Choroid plexus epithelial cell (primary cell): ENCODE results near the gene SWI5.

Experiments used
- DNase-seq: peaks from one replicate; pipeline ENCODE4 v3.0.0-alpha.2; 2010; ENCODE audit warnings: low read depth
- H3K4me3 ChIP-seq: 2 replicates; pipeline ENCODE4 v1.5.1; 2011; ENCODE audit warnings: low read depth, mild to moderate bottlenecking, control low read depth, low read length, moderate library complexity
- TF ChIP-seq, protein P1 (sequence below): conservative IDR thresholded peaks from 2 replicates; pipeline ENCODE4 v1.5.1; 2011; ENCODE audit warnings: low read depth, mild to moderate bottlenecking, control low read depth, inconsistent platforms, low read length, moderate library complexity

Gene SWI5

DNA sequence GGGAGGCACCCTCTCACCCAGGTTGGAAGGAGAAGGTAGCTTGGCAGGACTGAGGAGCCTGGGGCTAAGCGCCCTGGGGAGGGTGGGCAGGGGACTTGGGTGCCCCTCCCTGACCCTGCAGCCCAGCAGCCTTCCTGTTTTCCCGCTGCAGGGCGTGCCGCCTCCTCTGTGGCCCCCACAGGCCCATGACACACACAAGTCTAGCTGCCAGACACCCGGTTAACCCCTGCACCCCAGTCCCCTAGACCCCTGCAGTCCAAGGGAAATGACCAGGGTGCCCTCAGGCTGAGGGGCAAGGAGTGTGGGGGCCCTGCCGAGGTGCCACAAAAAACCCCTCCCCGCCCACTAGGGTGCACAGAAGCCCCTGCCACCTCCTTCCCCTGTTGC lies 33.3 kb upstream of the SWI5 start:
- TF ChIP-seq, protein P1, sequence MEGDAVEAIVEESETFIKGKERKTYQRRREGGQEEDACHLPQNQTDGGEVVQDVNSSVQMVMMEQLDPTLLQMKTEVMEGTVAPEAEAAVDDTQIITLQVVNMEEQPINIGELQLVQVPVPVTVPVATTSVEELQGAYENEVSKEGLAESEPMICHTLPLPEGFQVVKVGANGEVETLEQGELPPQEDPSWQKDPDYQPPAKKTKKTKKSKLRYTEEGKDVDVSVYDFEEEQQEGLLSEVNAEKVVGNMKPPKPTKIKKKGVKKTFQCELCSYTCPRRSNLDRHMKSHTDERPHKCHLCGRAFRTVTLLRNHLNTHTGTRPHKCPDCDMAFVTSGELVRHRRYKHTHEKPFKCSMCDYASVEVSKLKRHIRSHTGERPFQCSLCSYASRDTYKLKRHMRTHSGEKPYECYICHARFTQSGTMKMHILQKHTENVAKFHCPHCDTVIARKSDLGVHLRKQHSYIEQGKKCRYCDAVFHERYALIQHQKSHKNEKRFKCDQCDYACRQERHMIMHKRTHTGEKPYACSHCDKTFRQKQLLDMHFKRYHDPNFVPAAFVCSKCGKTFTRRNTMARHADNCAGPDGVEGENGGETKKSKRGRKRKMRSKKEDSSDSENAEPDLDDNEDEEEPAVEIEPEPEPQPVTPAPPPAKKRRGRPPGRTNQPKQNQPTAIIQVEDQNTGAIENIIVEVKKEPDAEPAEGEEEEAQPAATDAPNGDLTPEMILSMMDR: no peak
- H3K4me3 ChIP-seq: no peak overlapping the region
- no peak for DNase-seq

DNA sequence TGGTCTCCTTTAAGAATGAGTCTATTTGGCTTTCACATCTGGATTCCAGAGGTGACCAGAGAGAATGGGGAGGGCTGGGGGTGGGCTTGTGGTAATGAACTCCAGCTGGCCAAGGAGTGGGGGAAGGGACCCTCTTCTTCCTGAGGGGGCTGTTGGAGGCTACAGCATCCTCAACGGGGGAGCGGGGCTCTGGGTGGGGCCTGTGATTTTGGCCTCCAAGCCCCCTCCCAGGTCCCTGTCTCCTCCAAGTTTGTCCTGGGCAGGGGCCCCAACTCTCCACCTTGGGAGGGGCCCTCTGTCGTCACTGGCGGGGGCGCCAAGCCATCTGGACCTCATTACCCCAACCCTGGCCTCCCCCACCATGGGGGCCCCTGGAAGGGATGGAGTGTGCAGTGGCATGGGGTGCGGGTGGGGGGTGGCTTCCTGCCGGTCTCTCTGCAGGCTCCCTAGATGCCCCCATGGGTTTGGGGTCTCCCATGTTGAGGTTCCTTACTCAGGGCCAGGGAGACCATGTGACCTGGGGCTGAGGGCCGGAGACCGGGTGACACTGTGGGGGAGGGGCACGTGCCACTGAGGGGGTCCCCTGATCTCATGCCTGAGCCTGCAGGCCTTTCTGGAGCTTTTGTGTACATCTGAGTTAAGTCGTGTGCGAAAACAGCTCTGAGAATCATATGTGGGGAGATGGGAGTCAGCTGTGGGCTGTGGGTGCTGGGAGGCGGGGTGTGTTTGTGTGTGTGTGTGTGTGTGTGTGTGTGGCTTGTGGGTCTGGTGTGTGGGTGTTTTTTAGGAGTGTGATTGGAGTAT lies 32.7 kb upstream of the SWI5 start:
- peak; percentile 29 for DNase-seq
- H3K4me3 ChIP-seq: no peak overlapping the region
- TF ChIP-seq, protein P1: no peak

DNA sequence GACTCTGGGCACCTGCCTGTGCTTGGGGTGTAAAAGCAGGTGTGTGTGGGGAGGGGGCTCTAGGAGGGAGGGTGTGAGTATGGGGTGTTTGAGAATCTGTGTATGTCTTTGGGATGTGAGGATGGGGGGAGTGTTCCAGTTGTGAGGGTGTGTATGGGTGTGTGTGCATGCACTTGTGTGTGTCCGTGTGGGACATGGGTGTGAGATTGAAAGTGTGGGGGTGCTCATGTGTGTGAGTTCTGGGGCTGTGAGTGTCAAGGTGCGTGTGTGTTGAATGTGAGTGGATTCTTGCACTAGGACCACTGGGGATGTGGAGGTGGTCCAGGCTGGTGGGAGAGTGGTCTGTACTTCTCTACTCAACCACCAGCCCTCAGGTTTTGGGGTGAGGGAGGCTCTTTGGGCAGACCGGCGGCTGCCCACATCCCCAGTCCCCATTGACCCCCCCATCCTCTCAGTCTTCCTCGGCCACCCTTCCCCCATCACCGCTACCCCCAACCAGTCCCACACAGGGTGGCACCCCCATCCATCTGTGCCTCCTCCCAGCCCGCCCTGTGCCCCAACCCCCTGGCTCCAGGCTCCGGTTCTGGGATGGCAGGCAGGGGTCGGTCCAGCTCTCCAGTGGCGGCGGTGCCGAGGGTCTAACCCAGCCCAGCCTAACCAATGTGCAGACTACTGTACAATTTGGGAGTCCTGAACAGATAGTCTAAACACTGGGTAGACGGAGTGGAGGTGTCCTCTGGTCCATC lies 31.8 kb upstream of the SWI5 start:
- no peak for DNase-seq
- H3K4me3 ChIP-seq: peak overlapping the region; percentile 52
- TF ChIP-seq, protein P1: no peak

DNA sequence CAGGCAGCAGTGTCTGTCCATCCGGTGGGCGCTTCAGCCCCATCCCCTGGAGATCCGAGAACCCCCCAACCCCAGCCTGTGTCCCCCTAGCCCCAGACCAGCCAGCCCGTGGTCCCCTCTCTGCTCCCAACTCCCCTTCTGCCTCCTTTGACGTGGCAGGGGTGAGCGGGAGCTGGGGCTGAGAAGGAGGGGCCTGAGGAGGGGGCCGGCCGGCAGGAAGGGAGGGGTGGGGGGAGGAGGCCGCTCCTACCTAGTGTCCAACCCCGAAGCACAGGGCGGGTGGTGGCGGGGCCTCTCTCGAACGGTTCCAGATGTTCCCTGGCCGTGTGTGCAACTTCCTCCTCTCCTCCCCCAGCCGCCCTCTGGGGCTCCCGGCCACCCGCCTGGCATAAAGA lies 31.2 kb upstream of the SWI5 start:
- TF ChIP-seq, protein P1: no peak
- H3K4me3 ChIP-seq: peak overlapping the region; percentile 52
- peak; percentile 82 for DNase-seq

DNA sequence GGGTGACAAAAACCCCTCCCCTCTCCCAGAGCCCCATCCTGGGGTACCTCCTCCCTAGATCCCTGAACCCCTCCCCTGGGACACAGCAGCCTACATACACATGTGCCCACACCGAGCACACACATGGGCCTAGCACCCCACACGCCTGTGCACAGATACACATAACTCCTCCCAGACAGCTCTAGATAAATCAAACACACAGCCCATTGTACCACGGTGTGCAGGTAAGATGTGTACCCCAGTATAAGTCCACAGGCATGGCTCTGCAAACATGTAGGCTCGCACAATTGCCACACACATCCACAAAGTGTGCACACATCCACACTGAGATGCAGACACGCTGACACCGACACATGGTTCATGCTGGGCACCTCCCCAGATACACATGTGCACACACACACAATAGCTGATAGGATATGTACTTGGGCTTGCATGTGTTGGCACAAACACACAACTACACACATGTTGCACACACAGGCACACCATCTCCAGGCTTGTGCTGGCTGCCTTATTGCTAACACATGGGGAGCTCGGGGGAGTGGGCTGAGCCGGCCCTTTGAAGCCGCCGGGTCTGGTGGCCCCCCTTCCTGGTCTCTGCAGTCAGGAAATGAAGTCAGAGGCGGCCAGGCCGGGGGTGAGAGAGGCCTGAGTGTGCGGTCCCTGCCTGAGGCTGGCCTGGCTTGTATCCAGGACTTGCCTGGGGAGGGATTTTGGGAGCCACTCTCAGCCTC lies 30.5 kb upstream of the SWI5 start:
- TF ChIP-seq, protein P1: no peak
- no peak overlapping the region for H3K4me3 ChIP-seq
- peak; percentile 75 for DNase-seq

DNA sequence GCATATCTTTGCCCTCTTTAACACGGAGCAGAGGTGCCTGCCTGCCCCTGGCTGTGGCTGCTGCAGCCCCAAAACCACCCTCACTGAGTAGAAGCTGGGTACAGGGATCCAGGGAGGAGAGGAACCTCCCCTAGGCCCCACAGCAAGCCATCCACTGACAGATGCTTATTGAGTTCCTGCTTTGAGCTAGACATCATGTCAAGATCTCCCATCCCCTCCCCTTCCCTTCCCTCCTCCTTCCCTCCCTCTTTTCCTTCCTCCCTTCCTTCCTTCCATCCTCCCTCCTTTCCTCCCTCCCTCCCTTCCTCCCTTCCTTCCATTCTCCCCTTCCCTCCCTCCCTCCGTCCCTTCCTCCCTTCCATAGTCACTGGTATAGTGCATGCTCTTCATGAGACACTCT lies 29.6 kb upstream of the SWI5 start:
- no peak for DNase-seq
- no peak overlapping the region for H3K4me3 ChIP-seq
- TF ChIP-seq, protein P1: no peak
